Measurements from ENCODE around the gene NR1D1.

DNA sequence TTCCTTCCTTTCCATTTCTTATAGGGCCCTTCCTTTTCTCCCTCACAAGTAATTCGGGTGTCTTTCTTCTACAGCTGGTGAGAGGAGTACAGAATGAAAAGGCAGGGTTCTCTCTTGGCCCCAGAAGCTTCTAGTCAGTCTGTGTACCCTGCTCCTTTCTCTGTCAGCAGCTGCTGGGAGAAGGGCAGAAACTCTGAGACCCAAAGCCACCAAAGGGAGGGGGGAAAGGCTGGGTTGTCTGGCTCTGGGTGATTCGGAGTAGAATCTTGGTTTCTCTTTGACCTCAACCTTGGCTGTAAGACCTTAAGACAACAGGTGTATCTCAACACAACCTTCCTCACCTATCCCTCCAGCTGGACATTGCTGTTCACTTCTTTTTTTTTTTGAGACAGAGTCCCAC is 3.3 kb upstream of the NR1D1 start:
- TF ChIP-seq, protein P1, sequence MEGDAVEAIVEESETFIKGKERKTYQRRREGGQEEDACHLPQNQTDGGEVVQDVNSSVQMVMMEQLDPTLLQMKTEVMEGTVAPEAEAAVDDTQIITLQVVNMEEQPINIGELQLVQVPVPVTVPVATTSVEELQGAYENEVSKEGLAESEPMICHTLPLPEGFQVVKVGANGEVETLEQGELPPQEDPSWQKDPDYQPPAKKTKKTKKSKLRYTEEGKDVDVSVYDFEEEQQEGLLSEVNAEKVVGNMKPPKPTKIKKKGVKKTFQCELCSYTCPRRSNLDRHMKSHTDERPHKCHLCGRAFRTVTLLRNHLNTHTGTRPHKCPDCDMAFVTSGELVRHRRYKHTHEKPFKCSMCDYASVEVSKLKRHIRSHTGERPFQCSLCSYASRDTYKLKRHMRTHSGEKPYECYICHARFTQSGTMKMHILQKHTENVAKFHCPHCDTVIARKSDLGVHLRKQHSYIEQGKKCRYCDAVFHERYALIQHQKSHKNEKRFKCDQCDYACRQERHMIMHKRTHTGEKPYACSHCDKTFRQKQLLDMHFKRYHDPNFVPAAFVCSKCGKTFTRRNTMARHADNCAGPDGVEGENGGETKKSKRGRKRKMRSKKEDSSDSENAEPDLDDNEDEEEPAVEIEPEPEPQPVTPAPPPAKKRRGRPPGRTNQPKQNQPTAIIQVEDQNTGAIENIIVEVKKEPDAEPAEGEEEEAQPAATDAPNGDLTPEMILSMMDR (IDR thresholded peaks at IDR 0.05): no peak
- TF ChIP-seq EP300 (IDR thresholded peaks at IDR 0.05): no peak
